ENCODE measurements around the gene ANTXR1.
"Not testable (repeated sequence)": the region's sequence is repeated elsewhere in the genome, so short reads cannot be mapped to it uniquely, and the experiment has no call there.

The ANTXR1 gene

DNA sequence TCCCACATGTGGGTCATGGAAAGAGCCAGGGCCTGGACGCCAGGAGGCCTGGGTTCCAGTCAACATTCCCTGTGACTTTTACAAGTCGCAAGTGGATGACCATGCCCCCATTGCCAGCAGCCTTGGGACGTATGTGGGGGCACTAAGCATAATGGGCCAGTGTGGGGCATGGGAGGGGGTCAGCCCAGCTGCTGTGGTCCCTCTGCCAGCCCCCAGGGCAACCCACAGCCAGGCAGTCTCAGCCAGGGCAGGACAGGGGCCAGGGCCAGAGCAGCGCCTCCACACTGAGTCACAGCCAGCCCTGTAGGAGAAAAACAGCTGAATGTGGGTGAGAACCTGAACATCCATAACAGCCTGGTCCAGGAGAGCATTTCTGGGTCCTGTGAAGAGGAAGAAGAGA, 200.8 kb downstream of the ANTXR1 start:
- DNase-seq, result no peak

DNA sequence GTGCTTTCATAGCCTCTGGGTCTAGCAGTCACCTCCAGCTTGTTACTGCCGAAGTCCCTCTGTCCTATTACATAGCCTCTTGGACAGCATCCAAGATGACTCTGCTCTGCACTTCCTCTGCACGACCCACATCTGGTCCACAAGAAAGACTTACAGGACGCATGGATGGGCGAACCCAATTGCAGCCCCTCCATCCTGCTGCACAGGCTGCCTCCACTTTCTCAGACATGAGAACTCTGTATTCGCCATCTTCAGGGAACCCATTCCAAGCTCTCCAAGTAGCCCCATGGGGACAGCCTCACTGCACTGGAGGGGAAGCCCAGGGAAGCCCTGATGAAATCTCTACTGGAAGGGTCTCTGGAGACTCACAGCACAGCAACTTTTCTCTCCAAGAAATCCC, 201.9 kb downstream of the ANTXR1 start:
- DNase-seq, result no peak

DNA sequence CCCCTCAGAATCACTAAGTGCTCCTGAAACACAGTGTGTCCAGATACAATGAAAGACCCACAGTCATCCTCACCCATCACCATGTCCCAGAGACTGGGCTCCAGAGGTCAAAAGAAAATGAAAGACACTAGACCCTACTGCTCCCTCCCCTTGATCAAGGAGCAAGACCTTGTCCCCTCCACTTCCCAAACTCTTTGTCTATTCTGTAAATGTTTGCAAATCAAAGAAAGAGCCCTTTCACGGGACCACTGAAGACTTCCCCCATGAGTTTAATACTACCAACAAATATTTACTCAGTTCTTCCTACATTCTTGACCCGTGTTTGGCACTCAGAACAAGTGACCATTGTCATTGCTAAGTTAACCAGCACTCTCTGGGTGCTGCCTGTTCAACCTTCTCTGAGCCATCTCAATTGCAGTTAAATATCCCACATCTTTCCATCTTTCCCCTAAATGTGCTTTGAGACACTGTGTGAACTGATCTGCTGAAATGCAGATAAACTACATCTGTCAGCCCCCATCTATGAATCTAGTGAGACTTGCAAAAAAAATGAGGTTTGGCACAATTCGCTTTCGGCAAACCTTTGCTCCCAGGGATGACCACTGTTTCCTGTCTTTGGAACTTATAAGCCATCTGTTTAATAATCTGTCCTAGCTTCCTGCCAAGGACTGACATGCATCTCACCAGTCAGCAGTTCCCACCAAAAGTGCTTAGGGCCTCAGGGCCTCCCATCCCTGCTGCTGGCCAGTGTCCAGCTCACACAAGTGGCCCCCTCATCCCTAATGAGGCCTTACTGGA, 203.8 kb downstream of the ANTXR1 start:
- DNase-seq, result no peak

DNA sequence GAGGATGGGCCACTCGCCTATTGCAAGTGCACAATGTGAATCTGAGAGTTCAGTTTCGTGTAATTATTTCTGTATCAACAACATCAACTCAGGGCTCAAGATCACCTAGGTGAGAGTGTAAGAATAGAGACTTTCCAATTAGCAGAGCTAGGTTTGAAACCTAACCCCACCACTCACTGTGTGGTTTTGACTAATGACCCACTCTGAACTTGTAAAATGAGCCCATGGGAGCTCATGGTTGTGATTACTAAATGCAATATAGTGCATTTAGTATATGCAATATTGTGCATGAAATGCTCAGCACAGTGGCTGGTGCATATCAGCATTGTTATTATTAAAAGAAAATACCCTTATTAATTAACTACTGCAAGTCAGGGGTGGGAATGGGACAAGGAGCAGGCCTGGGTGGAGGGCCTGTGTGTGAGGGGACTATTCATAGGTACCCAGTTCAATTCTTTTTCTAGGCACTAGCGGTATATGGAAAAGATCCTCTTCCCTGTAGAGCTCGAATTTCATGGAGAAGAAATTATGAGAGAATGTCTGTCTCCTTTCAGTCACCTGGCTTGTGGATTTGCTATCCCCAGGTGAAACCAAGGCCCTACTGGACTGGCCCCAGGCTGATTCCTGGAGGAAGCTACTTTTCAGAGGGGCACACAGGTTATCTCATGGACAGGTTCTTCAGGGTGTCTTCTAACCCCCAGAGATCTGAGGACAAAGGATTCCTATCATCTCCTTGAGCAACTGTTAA, 204.5 kb downstream of the ANTXR1 start:
- DNase-seq, result peak; percentile 78

DNA sequence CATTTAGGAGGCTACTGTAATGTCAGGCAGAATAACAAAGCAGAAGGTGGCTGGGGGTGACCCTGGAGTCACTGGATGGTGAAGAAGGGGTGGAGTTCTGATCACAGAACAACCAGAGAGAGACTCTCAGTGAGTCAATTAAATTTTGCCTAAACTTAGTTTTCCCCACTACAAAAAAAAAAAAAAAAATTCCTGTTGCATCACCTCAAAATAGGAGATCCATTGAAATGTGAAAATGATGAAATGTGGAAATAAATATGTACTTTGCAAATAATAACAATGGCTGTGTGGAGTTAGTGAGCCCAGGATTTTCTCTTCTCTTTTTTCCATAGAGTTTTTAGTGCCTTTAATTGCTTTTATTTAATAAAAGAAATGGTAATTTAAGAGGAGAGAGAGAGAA, 208.5 kb downstream of the ANTXR1 start:
- no peak for DNase-seq

DNA sequence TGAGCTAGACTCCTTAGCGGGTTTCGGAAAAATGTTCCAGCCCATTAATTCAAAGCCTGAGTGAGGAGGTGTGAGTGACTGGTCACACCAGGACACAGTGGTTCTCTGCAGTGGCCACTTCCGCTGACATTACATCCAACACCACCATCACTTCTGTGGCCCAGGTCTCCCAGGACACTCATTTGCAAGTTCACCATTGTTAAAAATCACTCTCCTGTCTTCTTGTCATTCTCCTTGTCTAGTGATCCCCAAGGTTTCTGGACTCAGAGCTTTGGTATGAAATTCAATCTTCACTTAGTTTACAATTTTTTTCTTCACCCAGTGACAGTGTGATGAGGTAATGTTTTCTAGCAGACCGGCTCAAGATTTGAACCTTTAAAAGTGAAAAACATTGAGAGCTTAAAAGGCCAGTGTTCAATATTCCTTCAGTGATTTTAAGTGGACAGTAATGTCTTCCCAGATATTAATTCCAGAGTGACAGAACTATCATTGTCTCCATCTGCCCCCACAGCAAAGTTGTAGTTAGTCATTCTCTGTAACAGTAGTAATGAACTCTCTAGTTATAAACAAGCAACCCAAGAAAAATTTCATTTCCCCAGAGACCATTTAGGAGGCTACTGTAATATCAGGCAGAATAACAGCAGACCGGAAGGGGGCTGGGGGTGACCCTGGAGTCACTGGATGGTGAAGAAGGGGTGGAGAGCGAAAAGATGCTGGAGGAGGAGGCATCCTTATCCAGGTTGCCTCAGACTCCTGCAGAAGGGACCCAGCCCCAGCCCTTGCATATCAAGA, 209.2 kb downstream of the ANTXR1 start:
- DNase-seq, result no peak

DNA sequence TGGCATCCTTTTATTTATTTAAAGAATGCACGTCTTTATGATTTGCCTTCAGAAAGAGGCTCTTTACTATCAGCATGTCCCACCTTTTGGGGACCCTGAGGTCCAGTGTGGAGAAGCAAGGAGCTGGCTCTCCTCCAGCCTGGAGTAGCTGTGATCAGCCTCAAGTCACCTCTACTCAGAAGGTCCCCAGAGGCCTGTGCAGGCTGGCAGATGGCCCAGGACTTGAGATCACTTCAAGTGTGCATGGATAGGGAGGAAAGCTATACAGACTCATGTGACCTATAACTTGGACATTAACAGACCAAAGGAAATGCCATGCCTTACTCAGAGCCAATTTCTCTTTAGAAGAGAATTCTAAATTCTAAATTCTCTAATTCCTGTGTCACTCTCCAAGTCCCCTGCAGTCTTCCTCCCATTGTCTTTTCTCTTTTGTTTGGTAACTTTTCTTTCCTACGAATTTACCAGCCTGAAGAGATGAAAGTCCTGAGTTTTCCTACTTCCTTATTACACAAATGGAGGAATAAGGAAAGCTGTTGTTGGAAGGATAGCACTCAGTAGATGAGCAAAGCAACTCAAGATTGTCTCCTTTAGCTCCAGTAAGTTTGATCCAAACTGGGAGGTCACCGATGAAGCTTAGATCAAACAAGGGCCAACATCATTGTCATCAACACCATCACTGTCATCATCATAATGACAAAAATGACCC, 210.1 kb downstream of the ANTXR1 start:
- DNase-seq, result no peak

DNA sequence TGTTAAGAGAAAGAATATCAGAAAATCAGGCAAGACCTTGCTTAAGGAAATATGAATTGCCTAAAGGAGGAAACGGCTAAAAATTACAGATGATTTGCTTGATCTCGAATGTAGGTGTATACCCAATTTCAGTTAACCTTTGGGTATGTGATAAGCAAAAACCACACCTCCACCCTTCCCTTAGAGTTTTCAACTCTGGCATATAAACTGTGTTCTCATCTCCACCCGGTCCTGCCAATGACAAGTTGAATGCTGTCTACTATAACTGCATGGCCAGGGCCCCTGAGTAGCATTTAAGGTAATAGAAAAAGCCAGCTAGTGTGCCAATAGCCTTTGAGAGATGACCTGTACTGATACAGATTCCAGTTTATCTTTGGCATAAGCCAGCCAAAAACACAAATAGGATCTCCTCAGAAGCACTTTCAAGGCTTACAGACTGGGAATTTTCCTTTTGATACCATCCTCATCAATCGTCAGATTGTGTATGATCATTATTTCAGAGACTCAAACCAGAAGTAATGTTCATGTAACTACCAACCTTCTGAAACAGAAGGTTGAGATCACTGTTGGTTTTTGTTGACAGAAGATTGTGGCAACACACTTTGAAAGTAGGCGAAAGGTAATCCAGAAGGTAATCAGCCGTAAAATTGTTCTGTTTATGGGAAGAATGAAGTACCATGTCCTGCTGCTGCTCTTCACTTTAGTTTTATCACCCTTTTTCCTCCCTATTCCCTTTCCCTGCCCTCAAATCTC, 211.0 kb downstream of the ANTXR1 start:
- DNase-seq, result no peak

DNA sequence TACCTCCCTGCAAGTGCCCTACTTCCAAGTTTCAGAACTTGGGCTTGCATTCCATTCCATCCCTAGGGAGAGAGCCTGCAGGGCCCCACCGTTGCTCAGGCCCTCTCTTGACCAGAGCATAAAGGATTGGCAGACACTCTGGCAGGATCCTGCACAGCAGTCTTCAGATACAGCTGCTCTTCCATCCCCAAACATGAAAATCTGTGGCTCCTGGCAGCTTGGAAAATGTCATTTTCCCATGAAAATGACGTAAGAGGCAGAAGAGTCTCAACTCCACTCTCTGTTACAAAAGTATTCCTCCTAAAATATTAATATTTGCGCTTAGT, 211.5 kb downstream of the ANTXR1 start:
- DNase-seq, result no peak

DNA sequence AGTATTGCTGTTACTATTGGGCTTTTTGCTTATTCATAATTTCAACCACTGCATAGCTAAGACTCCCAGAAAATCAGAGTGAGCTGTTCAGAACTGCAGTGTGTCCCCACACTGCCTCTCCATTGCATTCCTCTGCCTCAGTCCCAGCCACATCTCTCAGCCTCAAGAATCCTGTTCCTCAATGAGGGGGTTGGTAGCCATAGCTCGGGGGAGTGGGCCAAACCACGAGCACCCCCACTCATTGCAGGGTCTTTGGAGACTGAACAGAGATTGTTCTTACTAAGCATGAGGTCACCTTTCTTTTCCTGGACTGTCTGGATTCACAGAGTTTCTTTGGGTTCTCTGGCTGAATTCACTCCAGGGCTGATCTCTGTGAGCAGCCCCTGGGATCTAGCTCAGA, 213.0 kb downstream of the ANTXR1 start:
- no peak for DNase-seq

DNA sequence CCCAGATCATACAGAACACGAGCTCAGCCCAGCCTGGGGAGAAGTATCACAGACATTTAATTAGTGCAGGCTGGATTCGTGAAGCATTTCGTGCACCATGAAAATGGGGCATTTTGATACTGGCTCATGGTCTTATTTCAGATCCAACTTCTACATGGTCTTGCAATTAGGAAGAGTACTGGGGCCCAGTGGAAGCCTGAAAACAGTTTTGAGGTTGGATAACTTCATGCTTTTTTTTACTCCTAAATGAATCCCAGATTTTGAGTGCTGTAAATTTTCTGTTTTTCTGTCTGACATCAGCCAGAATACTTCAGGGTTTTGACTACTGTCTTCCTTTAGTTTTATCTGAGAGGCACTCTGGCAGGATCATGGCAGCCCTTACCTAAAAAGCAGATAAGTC, 213.9 kb downstream of the ANTXR1 start:
- no peak for DNase-seq

DNA sequence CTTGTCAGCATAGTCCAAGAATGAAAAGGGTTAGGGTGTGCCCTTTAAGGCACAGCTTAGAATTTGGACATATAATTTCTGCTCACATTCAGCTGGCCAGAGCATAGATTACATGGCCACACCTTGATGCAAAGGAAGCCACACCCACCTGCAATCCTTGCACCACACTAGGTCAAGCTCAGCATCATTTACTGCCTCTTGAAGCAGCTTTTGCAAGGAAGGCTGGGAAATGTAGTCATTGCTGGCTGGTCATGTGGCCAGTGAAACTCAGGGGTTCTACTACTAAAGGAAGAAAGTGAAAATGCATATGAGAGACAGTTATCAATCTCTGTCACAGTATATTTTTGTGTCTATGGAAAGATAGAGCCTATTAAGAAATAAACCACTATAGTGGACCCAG, 214.7 kb downstream of the ANTXR1 start:
- DNase-seq, result no peak

DNA sequence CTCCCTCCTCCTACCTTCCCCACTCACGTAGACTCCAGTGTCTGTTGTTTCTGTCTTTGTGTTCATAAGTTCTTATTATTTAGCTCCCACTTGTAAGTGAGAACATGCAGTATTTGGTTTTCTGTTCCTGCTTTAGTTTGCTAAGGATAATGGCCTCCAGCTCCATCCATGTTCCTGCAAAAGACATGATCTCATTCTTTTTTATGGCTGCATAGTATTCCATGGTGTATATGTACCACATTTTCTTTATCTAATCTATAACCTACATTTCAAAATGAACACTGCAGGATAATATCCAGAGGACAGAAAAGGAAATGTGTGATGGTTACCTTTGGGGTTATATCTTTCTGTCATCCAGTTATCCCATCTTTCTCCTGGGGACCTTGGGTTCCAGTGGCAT, 218.0 kb downstream of the ANTXR1 start:
- DNase-seq, result not testable (repeated sequence)

DNA sequence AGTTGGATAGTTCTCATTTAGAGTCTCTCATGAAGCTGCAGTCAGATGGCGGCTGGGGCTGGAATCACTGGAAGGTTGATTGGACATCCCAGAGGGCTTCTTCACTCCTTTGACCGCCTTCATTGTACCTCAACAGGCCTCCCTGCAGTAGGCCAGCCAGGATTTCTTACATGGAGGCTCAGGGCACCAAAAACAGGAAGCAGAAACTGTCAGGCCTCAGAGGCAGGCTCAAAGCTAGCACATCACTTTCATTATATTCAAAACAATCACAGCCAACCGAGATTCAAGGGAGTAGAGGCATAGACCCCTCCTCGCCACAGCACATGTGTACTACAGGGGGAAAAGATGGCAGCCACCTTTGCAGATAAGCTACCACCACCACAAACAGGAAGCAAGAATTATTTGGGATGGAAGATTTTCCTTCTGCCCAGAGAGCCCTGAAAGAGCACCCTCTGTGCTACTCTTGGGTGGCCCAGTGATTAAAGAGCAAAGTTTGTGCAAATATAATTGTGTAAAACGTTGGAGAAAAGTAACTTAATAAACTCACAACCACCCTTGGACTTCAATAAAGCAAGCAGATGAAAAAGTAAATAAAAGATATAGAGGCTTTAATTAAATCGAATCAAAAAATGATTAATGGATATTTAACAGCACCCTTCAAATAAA, 218.8 kb downstream of the ANTXR1 start:
- DNase-seq, result no peak

DNA sequence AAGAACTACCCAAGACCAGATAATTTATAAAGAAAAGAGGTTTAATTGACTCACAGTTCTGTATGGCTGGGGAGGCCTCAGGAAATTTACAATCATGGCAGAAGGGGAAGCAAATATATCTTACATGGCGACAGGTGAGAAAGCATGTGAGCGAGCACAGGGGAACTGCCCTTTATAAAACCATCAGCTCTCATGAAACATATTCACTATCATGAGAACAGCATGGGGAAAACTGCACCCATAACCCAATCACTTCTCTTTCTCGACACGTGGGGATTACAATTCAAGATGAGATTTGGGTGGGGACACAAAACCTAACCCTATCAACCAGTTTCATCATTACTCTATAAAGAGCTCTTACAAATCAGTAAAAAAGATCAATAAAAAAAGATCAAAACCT, 222.9 kb downstream of the ANTXR1 start:
- DNase-seq, result not testable (repeated sequence)

DNA sequence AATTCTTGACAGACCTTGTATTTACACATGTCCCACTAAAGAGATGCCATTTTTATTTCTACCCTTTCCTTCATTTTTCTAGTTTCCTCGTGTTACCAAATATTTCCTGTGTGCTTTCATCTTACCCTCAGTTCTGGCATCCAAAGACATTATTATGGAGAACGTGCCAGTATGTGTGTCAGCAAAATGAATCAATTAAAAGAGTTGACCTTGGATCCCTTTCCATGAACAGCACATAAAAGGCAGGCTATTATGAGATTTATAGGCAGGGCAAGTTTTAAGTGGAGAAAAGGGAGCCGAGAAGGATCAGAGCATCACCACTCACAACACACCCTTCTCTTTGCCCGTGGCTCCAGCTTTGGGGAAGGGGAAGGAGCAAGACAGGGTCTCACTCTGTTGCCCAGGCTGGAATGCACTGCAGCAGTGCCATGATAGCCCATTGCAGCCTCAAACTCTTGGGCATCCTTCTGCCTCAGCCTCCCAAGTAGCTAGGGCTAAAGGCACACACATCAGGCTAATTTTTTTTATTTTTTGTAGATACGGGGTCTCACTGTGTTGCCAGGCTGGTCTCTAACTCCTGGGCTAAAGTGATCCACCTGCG, 224.2 kb downstream of the ANTXR1 start:
- no peak for DNase-seq

DNA sequence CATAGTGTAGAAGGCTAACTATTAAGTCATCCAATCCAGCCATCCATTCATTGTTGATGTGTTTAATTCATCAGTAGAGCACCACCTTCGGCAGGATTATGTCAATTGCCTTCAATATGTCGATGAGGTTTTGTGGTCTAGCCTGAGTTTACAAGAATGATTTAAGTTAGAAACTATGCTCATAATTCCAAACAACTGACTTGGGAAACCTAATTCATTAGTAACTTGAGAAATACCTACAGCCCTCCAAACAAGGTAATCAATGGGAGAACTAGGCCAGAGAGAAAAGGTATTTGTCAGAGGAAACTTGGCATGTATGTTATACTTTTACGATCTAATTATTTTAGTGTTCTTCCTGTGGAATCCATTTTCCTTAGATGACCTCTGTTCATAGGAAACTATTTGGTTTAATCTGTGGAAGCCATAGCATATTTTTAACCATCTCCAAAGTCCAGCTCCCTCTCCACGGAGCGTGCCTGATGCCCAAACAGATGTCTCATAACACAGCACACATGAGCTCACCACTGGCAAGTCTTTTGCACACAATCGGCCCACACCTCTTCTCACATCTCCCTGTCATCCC, 225.6 kb downstream of the ANTXR1 start:
- no peak for DNase-seq

DNA sequence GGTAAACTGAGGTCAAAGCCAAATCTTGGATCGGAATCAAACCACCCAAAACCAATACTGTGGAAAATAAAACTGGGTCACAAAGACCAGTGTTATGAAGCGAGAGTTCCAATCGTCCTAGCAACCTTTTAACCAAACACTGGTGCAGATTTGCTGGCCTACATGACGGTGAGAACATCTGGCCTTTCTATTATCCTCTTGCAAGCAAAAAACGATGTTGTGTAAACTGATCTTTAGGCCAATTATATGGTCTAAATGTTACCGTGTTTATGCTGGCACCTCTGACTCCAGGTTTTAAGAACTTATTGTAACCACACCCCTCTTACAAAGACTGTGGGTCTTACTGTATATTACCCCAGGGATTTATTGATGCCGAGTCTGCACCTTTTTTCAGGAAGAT, 228.1 kb downstream of the ANTXR1 start:
- peak; percentile 12 for DNase-seq

DNA sequence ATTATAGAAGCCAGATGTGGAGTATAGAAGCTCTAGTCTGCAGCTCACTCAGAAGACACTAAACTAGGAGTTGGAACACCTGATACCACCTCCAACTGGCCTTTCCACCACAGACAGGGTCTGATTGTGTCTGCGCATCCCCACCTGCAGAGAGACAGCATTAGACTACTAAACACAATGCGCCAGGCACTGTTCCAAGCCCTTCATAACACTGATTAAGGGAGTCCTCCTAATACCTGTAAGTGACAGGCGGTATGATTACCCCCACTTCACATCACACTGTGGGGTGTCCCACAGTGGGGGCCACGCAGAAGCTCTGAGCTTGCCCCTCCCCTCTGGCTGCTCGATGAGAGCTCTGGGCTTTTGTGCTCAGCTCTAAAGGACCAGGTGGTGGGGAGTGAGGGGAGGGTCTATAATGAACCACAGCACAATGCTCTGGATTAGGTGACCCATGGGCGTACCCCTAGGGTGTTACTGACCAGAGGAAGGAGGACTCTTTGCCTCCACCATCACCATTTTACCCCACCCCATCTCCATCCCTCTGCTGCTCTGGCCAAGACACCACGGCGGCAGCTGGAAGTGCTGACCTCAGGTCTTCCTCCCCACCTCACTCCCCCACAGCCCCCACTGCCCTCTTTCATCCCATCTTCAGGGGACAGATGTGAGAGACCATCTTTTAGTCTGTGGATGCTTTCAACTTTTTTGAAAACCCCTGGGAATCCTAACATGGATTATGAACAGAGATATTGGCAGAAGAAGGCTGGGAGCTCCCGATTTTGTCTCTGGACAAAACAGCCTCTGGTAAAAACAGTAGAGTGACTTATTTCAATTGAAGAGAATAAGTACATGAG, 228.9 kb downstream of the ANTXR1 start:
- DNase-seq, result peak; percentile 70

DNA sequence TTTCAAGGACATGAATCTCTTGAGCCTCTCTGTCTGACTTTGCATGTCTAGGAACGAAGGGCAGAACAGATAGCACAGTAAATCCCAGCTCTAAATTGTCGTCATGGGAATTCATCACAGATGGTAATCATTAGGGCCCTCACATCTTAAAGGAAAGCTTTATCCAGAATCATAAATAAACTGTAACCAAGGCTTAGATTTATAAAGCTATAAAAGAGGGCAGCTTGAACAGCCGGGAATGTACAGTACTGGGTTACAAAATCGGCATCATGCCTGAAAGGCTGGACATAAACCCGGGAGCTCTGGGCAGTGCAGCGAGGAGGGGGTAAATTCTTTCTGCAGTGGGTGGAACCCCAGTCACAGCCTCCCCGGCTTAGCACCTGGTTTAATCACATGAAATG, 229.7 kb downstream of the ANTXR1 start:
- no peak for DNase-seq
